GM21381 (cell line): ENCODE results near the gene DGKG.

Experiments used
- ATAC-seq: cut with Tn5 transposase; IDR thresholded peaks from one replicate; pipeline ENCODE4 v1.9.1; 2021; ENCODE audit warnings: mild to moderate bottlenecking, moderate library complexity; ENCODE audit not compliant: unreplicated experiment

DGKG gene

DNA sequence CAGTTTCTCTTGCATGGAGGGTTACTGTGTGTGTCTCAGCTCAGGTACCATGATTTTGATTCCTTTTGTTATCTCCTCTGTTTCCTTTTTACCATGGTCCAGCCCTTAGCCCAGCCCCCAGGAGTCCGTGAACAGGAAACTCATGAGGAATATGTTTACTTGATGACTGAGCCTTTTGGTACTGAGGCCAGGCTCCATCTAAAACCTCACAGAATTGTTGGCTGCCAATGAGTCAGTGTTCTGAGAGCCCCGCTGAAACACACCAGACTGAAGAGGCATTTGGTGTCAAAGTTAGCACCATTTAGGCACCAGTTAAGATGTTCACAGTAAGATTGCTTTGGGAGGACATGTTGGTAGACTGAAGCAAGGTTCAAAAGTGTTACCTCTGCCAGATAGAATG lies 80.9 kb downstream of the DGKG start:
- no peak for ATAC-seq

DNA sequence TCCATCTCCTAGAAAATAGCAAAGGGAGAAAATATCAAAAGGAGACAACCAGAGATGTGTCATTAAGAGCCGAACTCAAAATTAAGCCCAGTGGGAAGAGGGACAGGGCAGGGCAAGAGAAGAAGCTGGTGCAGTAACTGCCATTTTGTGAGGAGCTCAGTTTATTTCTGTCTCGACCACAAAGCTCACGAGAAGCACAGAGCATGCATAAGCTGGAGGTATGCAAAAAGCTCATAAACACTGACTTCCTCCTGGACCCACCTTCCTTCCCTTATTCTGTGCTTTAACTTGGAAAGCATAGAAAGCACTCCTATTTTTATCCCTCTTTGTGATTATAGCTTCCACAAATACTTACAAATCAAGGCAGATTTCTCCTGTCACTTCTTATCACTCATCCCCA lies 81.3 kb downstream of the DGKG start:
- ATAC-seq = no peak

DNA sequence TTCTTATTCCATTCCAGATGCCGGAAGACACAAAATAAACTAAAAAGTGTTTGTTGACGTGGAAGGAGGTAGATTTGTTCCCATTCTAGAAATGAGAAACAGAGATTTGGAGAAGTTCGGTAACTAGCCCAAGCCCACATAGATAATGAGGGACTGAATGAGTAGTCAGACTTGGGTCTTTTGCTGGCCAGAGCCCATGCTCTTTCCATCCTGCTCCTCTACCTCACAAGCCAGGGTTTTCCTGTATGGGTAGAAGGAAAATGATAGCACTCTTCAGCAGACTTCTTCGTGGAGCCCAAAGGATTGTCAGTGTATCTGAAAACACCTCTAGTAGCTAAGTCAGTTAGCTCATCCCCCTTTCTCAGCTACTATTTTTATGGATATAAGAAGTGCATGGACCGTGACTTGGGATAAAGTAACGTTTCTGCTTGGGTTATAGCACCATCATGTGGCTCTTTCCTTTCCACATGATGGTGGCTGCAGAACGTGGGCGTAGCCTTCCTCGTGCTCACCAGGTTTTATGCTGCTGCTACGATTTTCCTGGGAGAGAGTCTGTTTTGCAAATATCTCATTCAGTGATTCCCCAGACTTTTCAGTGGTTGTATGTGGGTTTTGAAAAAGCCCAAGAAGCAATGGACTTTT lies 84.6 kb downstream of the DGKG start:
- ATAC-seq = no peak

DNA sequence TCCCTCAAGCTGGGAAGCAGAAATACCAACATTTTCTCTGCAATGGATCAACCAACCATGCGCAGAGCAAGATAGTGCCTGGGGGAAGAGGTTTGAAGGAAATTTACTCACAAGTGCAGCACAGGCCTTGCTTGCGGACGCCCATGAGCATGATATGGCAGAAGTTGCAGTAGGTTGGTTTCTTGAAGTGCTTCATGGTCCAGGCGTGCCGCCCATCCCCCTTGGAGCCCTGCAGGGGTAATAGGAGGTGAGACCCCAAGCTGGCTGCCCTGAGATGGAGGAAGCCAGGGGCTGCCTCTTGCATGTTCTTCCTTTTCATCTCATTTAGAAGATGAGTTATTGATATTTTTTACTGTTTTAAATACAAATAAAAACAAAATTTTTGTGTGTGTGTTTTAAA lies 86.6 kb downstream of the DGKG start:
- no peak for ATAC-seq

DNA sequence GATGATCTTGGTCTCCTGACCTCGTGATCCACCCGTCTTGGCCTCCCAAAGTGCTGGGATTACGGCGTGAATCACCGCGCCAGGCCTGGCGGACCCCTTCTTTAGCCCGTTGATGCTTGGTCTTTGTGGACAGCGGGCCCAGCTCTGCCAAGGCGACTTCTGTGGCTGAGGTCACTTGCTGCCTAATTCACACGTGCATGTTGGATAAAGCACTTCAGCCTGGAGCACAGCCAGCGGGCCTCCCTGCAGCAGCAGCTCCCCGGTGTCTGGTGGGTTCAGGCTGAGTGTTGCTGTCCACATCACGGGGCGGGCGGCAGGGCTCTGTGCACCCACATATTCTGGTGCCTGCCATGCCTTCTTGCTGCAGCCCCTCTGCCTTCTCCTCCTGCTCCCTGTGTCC lies 88.4 kb downstream of the DGKG start:
- ATAC-seq = no peak

DNA sequence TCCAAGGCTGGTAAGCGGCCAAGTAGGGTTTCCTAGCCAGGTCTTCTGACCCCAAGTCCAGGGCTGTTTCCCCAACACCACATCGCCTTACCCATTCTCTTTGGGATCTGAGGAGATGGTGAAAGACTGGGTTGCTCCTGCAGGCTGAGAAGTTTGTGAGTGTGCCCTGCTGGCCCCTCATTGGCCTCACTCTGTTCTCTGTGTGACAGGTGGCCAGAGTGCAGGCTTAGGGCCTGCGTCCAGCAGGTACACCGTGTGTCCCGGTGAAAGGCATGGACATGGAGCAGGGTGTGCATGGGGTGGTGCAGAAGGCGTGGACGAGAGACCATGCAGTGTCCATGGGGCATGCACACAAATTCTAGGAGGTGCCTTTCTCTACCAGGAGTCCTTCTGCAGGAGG lies 91.3 kb downstream of the DGKG start:
- no peak for ATAC-seq

DNA sequence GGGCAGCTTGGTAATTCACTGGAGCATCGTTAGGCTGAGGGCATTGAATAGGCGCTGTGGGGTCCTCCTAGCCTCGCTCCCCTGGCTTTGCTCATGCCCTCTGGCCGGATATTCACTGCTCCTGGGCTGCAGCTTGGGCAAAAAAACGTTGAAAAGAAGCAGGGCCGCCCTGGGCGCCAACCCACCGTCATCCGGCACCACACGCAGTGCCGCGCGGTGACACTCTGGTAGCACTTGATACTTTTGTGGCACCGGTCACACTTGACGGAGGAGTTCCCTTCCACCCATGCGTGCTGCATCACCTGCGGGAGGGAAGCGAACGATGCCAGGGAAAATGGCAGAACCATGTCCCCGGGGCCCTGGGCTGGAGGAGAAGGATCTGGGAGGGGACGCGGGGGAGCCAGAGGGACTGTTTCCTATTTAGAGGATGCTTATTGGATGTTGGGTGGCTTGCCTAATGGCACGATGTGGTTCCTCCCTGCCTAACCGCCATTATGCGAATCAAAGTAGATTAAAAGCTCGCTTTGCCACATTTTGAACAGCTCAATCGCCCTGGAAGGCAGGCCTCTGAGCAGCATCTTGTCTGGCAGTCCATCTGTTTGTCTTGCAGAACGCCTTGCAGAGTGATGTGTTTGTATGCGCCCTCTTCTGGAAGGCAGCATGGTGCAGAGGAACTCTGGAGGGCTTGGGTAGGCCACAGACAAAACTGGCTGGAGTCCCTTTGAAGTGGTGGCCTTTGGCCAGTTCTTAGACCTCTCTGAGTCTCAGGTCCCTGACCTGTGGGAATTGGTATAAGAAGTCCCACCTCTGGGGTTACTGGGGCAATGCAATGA lies 93.2 kb downstream of the DGKG start:
- ATAC-seq = no peak

DNA sequence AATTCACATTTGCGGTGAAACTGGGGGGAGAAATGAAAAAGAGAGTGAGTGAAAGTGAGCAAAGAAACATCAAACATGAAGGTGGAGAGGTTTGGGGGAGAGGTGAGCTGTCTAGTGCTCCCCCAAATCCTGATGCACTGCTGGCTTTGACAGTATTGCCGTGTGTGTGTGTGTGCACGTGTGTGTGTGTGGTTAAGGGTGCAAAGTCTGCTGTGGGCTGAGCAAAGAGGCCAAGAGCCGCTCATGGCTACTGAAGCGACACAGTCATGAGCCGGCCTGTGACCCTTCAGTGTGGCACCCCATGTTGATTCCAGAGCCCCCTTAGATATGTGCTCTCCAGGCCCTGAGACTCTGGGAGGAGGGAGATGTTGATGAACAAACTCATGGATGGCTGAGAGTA lies 94.3 kb downstream of the DGKG start:
- ATAC-seq = no peak

DNA sequence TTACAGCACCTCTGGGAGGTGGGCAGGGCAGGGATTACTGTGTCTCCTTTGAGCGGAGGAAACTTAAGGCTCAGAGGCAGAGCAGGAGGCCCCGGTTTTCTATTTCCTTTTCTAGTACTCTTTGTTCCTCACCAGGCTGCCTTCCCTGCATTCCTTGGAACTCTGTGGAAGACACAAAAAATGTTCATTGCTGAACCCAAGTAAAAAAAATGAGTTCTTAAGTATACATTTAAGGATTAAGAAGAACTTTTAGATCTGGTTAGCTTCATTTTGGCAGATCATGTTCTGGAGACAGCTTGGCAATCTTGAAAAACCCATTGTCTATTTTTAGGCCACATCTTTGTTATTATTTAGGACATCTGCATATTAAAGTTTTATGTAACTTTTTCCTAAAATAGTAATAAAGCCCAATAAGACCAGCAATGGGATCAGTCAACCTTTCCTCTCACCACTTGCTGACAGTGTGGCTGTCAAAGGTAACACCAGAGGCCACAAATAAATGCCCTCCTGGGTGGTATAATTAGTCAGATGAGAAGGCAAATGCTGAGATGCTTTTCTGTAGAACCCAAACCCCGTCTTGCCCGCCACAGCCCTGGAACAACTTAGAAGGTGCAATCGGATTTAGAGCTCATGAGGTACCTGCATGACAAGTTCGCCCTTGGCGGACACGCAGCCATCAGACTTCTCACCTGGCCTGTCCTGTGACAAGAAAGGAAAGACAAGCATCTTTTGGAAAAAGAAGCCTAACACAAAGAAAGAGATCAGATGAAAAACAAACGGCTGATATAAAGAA lies 97.2 kb downstream of the DGKG start:
- ATAC-seq = no peak

DNA sequence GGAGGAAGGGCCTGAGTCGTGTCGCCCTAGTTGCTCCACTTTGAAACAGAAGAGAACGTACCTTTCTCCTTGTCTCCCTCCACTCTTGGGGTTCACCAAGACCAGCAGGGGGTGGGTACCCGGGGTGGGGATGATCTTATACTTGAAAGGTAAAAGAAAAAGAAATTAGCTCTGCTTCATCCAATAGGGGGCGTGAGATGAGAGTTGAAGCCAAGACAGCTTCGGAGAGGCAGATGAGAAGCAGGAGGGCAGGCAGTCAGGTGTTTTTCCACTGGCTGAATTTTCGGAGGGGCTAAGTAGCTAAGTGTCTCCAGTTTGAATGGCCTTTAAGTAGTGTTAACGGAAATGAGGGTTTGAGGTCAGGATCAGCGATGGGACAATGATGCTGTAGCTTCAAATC lies 100.4 kb downstream of the DGKG start:
- no peak for ATAC-seq

DNA sequence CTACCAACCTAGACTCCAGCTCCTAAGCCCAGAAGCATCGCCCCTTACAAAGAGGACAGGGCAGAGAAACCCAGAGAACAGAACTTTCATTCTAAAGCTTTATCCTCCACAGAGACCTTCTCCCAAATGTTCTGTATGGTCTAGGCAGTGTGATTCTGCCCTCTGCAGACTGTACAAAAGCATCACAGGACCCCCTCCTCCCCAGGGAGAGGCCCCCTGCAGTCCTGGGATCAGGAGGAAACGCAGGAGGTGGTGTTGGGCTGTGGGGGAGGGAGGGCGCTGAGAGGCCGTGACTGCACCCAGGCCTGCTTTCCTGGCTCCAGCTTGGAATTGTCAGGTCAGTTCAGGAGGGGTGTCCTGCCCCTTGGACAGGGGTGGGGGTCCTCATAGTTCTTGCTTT lies 101.3 kb downstream of the DGKG start:
- ATAC-seq = no peak

DNA sequence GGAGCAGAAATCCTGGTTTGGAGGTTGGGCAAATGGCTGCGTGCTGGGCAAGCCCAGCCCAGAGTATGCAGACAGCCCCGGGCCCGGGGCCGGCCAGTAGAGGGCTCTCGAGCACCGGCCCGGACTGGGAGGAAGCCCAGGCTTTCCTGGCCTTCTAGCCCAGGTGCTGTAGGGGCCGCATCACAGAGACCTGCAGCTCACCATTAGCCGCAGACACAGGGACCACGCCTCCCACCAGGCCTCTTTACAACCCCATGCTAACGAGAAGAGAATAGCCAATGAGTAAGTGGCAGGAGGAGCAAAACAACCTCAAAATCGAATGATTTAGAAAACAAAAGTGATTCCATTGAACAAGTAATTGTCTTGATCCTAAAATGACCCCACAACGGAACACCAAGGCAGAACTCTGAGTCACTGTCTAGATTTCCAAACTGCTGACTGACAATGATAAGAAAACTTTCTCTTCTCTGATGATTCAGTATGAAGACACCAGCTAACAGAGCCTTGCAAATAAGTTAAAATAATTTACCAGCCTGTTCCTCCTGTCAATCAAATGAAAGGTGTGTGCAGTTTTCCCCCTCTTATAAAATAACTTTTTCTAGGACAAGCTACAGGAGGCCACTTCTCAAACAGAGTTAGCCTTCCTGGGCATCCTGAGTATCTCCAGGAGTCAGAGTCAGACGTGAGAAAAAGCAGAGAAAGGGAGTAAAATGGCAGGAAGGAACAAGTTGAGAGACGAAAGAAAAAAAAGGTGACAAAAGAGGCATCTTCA lies 102.2 kb downstream of the DGKG start:
- peak; percentile 71 for ATAC-seq

DNA sequence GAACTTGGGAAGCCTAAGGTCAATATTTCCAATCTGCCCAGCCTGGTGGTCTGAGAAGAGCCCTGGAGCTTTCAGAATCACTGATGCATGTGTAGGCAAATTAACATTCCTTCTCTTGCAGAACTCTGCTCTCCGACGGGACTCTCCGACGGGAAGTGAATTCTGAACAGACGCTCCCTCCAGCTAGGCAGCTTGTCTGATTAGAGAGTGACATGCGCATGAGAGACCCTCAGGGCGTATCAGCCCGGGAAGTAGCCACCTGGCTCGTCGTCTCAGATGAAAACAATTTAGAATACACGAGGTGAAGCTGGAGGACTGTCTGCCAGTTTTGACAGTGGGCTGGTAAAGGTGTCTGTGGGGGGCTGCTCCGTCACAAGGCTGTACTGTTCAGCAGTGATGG lies 103.1 kb downstream of the DGKG start:
- ATAC-seq = no peak

DNA sequence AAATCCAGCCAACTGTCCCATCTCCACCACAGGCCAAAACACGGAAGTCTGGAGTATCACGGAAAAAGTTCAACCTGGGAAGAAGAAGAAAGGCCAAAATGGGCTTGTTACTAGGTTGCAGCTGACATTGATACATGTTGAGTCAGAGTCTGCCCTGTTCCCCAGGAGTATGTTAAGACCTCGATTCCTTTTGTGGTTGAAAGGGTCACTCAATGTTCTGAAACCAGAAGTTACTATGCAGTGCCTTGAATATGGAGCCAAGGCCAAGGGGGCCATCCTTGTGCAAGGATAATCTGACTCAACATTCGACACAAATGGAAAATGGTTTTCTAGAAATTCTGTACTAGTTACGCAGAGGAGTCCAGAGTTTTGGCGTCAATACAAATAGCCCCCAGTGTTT lies 104.2 kb downstream of the DGKG start:
- no peak for ATAC-seq

DNA sequence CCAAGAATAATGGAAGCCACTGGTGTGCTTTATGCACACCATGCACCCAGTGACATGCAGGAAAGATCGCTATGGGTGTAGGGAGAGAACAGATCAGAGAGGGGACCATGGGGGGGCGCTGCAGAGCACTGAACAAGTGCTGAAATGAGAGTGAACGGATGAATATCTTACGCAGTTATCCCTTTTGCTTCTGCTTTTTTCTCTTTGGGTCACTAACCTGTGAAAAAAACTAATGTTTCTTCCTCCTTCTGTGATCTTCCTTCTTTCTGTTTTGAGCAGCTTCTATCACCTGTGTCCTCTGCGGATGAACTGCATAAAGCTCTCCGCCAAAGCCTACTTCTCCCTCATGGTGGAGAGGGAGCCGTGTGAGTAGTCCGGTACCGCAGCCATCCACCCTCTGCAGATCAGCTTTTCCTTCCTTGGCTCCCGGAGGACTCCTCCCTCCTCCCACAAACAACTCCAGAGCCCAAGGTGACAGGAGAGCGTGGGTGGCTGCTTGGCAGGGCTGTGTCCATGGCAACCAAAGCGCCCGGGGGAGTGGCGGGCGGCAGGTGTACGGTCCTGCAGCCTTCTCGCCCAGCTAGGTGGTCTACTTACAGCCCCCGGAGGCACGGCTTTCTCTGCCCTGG lies 106.2 kb downstream of the DGKG start:
- ATAC-seq = no peak

DNA sequence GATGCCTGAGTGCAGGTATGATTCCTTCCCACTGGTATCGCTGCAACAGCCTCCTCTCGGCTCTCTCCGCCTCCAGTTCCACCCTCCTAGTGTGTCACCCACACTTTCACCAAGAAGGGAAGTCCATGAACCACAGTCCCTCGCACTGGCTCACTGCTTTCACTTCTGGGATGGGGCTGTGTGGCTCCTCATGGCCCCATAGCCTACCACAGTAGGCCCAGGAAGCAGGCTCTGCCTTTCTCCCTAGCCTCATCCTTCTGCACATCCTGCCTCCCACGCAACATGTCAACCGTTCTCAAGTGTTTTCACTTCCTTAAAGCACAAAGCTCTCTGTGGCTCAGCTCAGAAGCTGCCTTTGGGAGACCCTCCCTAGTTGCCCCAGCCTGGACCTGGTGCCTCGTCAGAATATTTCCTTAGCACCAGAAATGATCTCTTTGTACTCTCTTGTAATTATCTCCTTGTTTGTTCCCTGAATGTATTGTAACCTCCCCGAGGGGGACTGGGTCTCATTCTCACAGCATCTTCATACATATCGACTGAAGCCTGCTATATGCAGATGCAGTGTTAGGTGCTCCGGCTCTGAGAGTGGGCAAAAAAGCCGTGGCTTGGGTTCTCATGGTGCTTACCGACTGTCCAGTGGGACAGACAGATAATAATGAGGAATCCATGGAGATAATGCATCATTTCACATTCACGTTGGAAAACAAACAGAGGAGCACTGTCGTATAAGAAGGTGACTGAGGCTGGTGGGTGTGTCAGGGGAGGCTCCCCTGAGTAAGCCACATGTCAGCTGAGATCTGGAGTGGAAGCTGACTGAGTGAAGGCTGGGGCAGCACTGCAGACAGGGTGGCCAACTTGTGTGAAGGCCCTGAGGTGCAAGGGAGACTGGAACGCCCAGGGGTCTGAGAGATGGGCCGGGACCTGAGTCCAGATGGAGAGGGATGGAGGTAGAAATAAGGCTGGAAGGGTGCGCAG lies 107.1 kb downstream of the DGKG start:
- peak; percentile 57 for ATAC-seq

DNA sequence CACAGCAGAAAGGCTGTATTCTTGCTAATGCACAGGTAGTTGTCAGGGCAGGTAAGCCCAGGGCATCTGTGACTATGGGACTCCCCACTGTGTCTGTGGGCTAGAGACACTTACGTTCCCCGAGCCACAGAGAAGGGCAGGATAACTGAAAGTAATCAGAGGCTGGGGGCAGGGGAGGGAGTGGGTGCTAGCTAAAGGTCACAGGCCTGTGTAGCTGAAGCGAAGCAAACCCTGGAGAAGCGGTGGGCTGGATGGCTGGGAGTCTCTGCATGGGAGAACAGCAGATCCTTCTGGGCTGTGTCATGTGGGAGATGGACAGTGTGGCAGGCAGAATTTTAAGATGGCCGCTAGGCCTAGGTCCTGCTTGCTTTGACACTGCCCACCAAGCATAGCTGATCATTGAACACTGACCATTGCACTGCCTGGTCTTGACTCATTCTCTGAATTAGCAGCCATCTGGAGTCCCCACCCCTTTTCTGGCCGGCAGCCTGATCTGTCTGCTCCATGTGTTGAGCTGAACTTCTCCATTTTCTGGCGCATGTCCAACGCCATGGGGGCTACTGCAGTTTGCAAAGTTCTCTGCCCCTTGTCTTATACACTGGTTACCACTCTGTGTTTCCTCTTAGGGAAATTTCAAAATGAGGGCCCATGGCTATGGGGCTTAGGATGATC lies 110.0 kb downstream of the DGKG start:
- ATAC-seq = no peak

DNA sequence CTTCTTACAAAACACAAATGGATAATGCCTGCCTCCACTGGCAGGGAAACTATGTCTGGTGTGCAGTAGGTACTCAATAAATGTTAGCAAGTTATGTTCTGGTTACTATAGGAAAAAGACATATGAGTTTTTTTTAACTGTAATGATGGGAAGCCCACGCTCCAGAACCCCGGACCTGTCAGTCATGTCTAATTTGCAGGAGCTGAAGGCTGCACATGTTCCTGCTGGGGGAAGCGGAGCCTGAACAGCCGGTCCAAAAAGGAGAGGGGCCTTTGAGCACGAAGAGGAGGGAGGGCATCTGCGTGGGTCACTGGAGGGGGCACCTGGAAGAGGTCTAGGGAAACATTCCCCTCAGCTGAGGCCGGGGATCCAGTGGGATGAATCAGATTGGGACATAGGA lies 113.2 kb downstream of the DGKG start:
- ATAC-seq = no peak
